ENCODE data around the gene CIT.

DNA sequence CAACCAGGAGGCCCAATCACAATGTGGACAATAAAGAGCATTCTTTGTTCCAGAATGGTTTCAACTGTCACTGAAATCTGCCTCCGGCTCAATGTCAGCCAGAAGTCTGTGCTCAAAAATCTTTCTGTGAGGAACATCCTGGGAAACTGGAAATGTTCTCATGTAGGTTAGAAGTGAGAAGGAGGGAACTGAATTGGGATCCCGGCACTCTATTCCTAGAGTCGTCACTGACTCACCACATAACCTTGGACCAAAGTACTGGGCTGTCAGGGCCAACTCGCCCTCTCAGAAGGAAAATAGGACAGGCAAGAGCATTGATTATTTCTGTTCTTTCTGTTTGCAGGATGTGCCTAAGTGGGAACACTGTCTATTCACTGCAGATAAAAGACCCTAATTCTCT lies 151.6 kb downstream of the CIT start:
- TF ChIP-seq POLR2AphosphoS5 (IDR thresholded peaks at IDR 0.05; ENCODE audit: low read depth, low read length) (no peak), SIN3A (IDR thresholded peaks at IDR 0.05; ENCODE audit: borderline replicate concordance, insufficient read depth, low read depth, low read length) (no peak)
- TF ChIP-seq, protein P1, sequence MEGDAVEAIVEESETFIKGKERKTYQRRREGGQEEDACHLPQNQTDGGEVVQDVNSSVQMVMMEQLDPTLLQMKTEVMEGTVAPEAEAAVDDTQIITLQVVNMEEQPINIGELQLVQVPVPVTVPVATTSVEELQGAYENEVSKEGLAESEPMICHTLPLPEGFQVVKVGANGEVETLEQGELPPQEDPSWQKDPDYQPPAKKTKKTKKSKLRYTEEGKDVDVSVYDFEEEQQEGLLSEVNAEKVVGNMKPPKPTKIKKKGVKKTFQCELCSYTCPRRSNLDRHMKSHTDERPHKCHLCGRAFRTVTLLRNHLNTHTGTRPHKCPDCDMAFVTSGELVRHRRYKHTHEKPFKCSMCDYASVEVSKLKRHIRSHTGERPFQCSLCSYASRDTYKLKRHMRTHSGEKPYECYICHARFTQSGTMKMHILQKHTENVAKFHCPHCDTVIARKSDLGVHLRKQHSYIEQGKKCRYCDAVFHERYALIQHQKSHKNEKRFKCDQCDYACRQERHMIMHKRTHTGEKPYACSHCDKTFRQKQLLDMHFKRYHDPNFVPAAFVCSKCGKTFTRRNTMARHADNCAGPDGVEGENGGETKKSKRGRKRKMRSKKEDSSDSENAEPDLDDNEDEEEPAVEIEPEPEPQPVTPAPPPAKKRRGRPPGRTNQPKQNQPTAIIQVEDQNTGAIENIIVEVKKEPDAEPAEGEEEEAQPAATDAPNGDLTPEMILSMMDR (IDR thresholded peaks at IDR 0.05) = no peak
